IPS-NIHi7 (cell line): ENCODE measurements around the gene KMT2A.
A peak's percentile ranks its signal among the peaks of the same experiment; 100 is the strongest.

ENCODE experiments used
- DNase-seq: peaks from one replicate; pipeline ENCODE4 v3.0.0; 2012; ENCODE audit warnings: mixed read lengths; ENCODE audit errors: extremely low spot score

The KMT2A gene

GRCh38 chr11:118488480-118489109 lies 52.3 kb downstream of the KMT2A start:
- peak; percentile 82 for DNase-seq

GRCh38 chr11:118491041-118491440 lies 54.7 kb downstream of the KMT2A start:
- DNase-seq = no peak

- no peak for DNase-seq
Measured at GRCh38 chr11:118497831-118498230, 61.5 kb downstream of the KMT2A start.

DNA sequence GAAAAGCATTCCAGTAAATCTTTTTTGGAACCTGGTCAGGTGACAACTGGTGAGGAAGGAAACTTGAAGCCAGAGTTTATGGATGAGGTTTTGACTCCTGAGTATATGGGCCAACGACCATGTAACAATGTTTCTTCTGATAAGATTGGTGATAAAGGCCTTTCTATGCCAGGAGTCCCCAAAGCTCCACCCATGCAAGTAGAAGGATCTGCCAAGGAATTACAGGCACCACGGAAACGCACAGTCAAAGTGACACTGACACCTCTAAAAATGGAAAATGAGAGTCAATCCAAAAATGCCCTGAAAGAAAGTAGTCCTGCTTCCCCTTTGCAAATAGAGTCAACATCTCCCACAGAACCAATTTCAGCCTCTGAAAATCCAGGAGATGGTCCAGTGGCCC lies 66.9 kb downstream of the KMT2A start:
- DNase-seq = no peak

DNA sequence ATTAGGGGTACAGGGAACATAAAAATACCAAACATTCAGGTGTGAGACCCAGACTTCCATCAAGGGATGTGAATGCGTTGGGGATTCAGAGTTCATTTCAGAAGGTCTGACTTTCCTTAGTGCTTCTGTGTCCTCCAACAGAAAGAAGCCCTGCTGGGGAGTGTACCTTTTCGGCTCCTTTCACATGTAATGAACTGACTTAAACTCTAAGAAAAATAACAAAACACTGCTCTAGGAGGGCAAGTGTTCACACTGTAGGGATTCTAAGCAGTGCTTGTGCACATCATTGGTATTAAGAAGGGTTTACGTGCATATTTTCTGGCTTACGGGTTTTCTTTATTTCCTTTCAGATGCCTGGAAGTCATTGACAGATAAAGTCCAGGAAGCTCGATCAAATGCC lies 75.3 kb downstream of the KMT2A start:
- no peak for DNase-seq

GRCh38 chr11:118514103-118514502 lies 77.8 kb downstream of the KMT2A start:
- DNase-seq = no peak

GRCh38 chr11:118519549-118519948 lies 83.3 kb downstream of the KMT2A start:
- no peak for DNase-seq

DNA sequence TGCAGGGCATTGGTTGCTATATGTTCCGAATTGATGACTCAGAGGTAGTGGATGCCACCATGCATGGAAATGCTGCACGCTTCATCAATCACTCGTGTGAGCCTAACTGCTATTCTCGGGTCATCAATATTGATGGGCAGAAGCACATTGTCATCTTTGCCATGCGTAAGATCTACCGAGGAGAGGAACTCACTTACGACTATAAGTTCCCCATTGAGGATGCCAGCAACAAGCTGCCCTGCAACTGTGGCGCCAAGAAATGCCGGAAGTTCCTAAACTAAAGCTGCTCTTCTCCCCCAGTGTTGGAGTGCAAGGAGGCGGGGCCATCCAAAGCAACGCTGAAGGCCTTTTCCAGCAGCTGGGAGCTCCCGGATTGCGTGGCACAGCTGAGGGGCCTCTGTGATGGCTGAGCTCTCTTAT lies 85.6 kb downstream of the KMT2A start:
- DNase-seq = no peak

GRCh38 chr11:118522571-118523072 lies 86.3 kb downstream of the KMT2A start:
- peak; percentile 74 for DNase-seq

GRCh38 chr11:118524356-118524755 lies 88.1 kb downstream of the KMT2A start:
- no peak for DNase-seq

GRCh38 chr11:118524757-118525470 lies 88.6 kb downstream of the KMT2A start:
- no peak for DNase-seq

GRCh38 chr11:118526688-118527087 lies 90.4 kb downstream of the KMT2A start:
- no peak for DNase-seq

DNA sequence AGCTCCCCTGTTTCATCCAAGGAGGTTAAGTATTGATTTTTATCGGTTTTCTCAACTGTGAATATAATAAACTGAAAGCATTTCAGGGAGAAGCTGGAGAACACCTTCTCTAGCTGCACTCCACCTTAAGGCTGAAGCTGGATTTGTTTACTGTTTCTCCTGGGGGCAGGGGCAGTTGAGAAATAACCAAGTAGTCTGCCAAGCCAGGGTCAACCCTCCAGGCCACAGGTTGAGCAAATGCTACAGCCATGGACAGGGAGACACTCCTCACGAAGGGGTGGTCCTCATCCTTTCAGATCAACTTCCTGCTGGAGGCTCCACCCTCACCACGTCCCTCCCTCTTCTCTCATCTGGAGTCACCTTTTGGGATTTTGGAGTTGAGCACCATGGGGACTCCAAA lies 90.8 kb downstream of the KMT2A start, which contains the start of gene TTC36:
Gene TTC36, plus strand, starts transcription at position 366 of the 400 bp plus-strand sequence. Its CDS starts 21 bp downstream, at position 387.
- peak; percentile 53 for DNase-seq

- DNase-seq = no peak
Measured at GRCh38 chr11:118528511-118528910, 92.2 kb downstream of the KMT2A start.

DNA sequence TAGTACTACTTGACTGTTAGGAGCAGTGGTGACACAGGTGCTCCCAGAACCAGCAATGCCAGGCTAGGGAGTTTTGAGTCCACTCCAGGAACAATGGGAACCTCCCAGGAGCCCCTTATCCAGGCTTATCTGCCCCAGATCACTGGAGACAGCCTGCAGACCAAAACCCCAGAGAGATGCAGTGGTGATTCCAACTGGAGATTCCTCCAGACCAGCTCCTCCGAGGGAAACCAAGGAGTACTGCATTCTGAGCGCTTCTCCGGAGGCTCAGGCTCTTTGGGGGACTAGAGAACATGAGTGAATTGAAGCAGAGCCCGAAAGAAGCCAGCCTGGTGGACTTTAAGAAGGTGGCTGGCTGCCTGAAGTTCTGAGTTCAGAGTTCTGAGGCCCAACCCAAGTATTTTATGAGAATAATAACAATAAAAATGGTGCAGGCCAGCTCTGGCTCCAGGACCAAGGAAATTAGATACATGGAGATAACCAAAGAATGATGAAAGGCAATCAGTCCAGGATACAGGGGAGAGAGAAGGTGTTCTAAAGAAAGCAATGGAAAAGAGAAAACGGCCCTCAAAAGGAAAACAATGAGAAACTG lies 93.4 kb downstream of the KMT2A start:
- DNase-seq = no peak

DNA sequence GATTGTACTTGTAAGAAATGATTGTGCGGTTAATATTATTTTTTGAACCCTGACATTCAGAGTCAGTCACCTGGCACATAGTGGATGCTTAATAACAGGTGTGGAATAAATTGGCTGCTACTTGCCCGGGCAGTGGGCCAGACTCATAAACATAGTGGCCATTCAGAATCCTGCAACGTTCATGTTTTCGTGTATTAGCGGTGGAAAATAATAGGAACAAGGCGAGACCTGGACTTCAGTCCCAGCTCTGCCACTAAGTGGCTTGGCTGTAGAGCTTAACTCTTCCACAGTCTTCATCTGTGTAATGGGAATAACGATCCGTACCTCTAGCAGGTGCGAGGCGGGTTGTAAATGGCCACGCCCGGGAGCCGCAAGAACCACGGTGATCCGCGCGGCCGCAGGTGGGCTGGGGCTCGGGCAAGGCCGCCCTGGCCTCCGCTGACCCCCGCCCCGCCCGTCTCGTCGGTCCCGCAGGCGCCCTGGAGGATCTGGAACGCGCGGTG lies 93.9 kb downstream of the KMT2A start:
- no peak for DNase-seq

DNA sequence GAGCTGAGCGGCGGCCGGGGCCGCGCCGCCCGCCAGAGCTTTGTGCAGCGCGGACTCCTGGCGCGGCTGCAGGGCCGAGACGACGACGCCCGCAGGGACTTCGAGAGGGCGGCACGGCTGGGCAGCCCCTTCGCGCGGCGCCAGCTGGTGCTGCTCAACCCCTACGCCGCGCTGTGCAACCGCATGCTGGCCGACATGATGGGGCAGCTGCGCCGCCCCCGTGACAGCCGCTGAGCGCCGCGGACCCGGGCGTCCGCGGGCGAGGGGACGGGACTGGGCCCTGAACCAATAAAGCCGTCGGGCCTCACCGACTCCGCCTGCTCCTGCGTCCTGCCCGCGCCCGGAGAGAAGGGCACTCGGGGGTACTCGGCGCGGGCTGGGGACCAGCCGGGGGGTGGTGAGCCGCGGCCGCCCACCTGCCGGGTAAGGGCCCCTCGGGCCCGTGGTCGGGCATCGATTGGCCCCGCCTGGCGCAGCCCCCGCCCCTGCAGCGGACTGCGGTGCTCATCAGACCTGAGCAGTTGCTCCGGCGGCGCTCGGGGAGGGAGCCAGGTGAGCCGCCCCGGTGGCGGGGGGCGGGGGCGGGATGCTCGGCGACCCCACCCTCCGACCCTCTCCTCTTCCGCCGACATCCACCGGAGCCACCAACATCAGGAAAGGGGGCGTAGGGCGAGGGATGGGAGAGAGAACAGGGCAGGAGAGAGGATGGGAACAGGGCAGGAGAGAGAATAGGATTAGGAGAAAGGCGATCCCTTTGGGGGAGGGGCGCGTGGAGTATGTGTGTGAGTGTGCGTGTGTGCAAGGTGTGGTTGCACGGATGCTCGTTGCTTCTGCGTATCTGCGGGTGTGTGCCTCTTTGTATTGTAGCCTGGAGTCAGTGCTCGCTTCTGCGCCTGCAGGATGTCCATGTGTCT lies 94.6 kb downstream of the KMT2A start, which contains the start of gene TMEM25:
Gene TMEM25, plus strand, starts transcription at position 510 of the 914 bp plus-strand sequence. CDS start 610 bp downstream, outside the sequence.
- DNase-seq = peak; percentile 97

- peak; percentile 50 for DNase-seq
Measured at GRCh38 chr11:118531597-118532084, 95.3 kb downstream of the KMT2A start.

GRCh38 chr11:118532091-118532490 lies 95.8 kb downstream of the KMT2A start:
- no peak for DNase-seq

- no peak for DNase-seq
Measured at GRCh38 chr11:118532852-118533768, 96.8 kb downstream of the KMT2A start.
